SJCRH30 (cell line): ENCODE results near the gene EGFR. TPM values are rescaled to one million over a fixed set of nuclear protein-coding genes. Genes with fewer than 3 reads are reported as not detected.

Experiments
- DNase-seq, 2 experiments: peaks; one replicate each; pipeline ENCODE4 v3.0.0-alpha.2; 2015 to 2020
- H3K27ac ChIP-seq: fragments of 250-450 bp; sonication (Bioruptor Pico); 2 replicates; pipeline ENCODE4 v1.5.1; 2020; ENCODE audit warnings: mild to moderate bottlenecking, moderate library complexity
- H3K27me3 ChIP-seq: fragments of 250-450 bp; sonication (Bioruptor Pico); 2 replicates; pipeline ENCODE4 v1.5.1; 2020; ENCODE audit warnings: mild to moderate bottlenecking, moderate library complexity
- H3K36me3 ChIP-seq: fragments of 250-450 bp; sonication (Bioruptor Pico); 2 replicates; pipeline ENCODE4 v1.5.1; 2020; ENCODE audit warnings: mild to moderate bottlenecking, moderate library complexity
- H3K4me1 ChIP-seq: fragments of 250-450 bp; sonication (Bioruptor Pico); 2 replicates; pipeline ENCODE4 v1.5.1; 2020; ENCODE audit warnings: mild to moderate bottlenecking, moderate library complexity
- H3K4me3 ChIP-seq: fragments of 250-450 bp; sonication (Bioruptor Pico); 2 replicates; pipeline ENCODE4 v1.5.1; 2020; ENCODE audit warnings: mild to moderate bottlenecking, moderate library complexity
- H3K9me3 ChIP-seq: fragments of 250-450 bp; sonication (Bioruptor Pico); replicated peaks from 2 replicates; pipeline ENCODE4 v1.5.1; 2020; ENCODE audit warnings: mild to moderate bottlenecking, moderate library complexity
- total RNA-seq: library from RNA; depleted of rRNA; stranded (reverse); fragments of >200 nt; shearing (Covaris generic); gene quantifications from 2 replicates; pipeline ENCODE4 v1.2.3, GENCODE V29; 2014

EGFR gene
- total RNA-seq, 1 experiment from 2014 or later, result 8.3 TPM

- Histone ChIP-seq H3K4me1 (peaks cover 21% of the 10 kb centered on the region), H3K27me3 (no peaks in the 10 kb centered on the region), H3K4me3 (no peak overlapping the region), H3K27ac (no peak overlapping the region), H3K36me3 (no peaks in the 10 kb centered on the region), H3K9me3 (no peaks in the 10 kb centered on the region)
- DNase-seq, result no peak
Measured at GRCh38 chr7:55083206-55083605, 64.4 kb downstream of the EGFR start.

GRCh38 chr7:55084307-55084706, 65.5 kb downstream of the EGFR start:
- Histone ChIP-seq H3K4me3 (no peak overlapping the region), H3K36me3 (no peaks in the 10 kb centered on the region), H3K9me3 (no peaks in the 10 kb centered on the region), H3K4me1 (peaks cover 21% of the 10 kb centered on the region), H3K27me3 (no peaks in the 10 kb centered on the region), H3K27ac (no peak overlapping the region)
- DNase-seq, result no peak

GRCh38 chr7:55085511-55086412, 66.9 kb downstream of the EGFR start:
- Histone ChIP-seq H3K27me3 (no peaks in the 10 kb centered on the region), H3K9me3 (no peaks in the 10 kb centered on the region), H3K27ac (peak overlapping the region; percentile 69), H3K4me3 (peak overlapping the region; percentile 42; the same call in 1 of the 2 replicates), H3K36me3 (no peaks in the 10 kb centered on the region), H3K4me1 (peaks cover 21% of the 10 kb centered on the region)
- no peak for DNase-seq

- Histone ChIP-seq H3K27ac (peak overlapping the region; percentile 69), H3K9me3 (no peaks in the 10 kb centered on the region), H3K36me3 (no peaks in the 10 kb centered on the region), H3K4me1 (peaks cover 21% of the 10 kb centered on the region), H3K27me3 (no peaks in the 10 kb centered on the region), H3K4me3 (peak overlapping the region; percentile 42)
- DNase-seq, result peak; percentile 79 to 84
Measured at GRCh38 chr7:55086413-55087201, 67.8 kb downstream of the EGFR start.

- H3K27ac ChIP-seq, result peak overlapping the region; percentile 69; the same call in 1 of the 2 replicates
- H3K4me1 ChIP-seq, result peaks cover 21% of the 10 kb centered on the region
- no peak overlapping the region for H3K4me3 ChIP-seq
- no peaks in the 10 kb centered on the region for H3K36me3 ChIP-seq
- no peak for DNase-seq
- H3K27me3 ChIP-seq, result no peaks in the 10 kb centered on the region
- no peaks in the 10 kb centered on the region for H3K9me3 ChIP-seq
Measured at GRCh38 chr7:55087521-55087961, 68.7 kb downstream of the EGFR start.

- no peaks in the 10 kb centered on the region for H3K36me3 ChIP-seq
- H3K27ac ChIP-seq, result no peak overlapping the region
- DNase-seq, result no peak
- H3K9me3 ChIP-seq, result no peaks in the 10 kb centered on the region
- H3K27me3 ChIP-seq, result no peaks in the 10 kb centered on the region
- no peak overlapping the region for H3K4me3 ChIP-seq
- H3K4me1 ChIP-seq, result peaks cover 21% of the 10 kb centered on the region
Measured at GRCh38 chr7:55088107-55088506, 69.3 kb downstream of the EGFR start.

- H3K4me3 ChIP-seq, result no peak overlapping the region
- H3K36me3 ChIP-seq, result no peaks in the 10 kb centered on the region
- H3K9me3 ChIP-seq, result no peaks in the 10 kb centered on the region
- no peak overlapping the region for H3K27ac ChIP-seq
- no peaks in the 10 kb centered on the region for H3K27me3 ChIP-seq
- peaks cover 23% of the 10 kb centered on the region for H3K4me1 ChIP-seq
- DNase-seq, result no peak
Measured at GRCh38 chr7:55088620-55089019, 69.8 kb downstream of the EGFR start.

GRCh38 chr7:55092186-55092974, 73.6 kb downstream of the EGFR start:
- H3K4me1 ChIP-seq, result peaks cover 11% of the 10 kb centered on the region
- no peaks in the 10 kb centered on the region for H3K36me3 ChIP-seq
- no peaks in the 10 kb centered on the region for H3K9me3 ChIP-seq
- H3K27me3 ChIP-seq, result no peaks in the 10 kb centered on the region
- no peak overlapping the region for H3K27ac ChIP-seq
- DNase-seq, result no peak
- no peak overlapping the region for H3K4me3 ChIP-seq

GRCh38 chr7:55092975-55093373, 74.2 kb downstream of the EGFR start:
- no peaks in the 10 kb centered on the region for H3K9me3 ChIP-seq
- no peak overlapping the region for H3K27ac ChIP-seq
- H3K27me3 ChIP-seq, result no peaks in the 10 kb centered on the region
- DNase-seq, result no peak
- no peak overlapping the region for H3K4me3 ChIP-seq
- peaks cover 5% of the 10 kb centered on the region for H3K4me1 ChIP-seq
- H3K36me3 ChIP-seq, result no peaks in the 10 kb centered on the region

GRCh38 chr7:55093674-55094073, 74.9 kb downstream of the EGFR start:
- Histone ChIP-seq H3K9me3 (no peaks in the 10 kb centered on the region), H3K27me3 (no peaks in the 10 kb centered on the region), H3K36me3 (no peaks in the 10 kb centered on the region), H3K27ac (no peak overlapping the region), H3K4me1 (peaks cover 4% of the 10 kb centered on the region; the same call in 1 of the 2 replicates), H3K4me3 (no peak overlapping the region)
- no peak for DNase-seq

GRCh38 chr7:55094092-55094690, 75.4 kb downstream of the EGFR start:
- Histone ChIP-seq H3K9me3 (no peaks in the 10 kb centered on the region), H3K4me1 (peaks cover 8% of the 10 kb centered on the region), H3K36me3 (no peaks in the 10 kb centered on the region), H3K27ac (no peak overlapping the region), H3K4me3 (no peak overlapping the region), H3K27me3 (no peaks in the 10 kb centered on the region)
- DNase-seq, result no peak

GRCh38 chr7:55095672-55096071, 76.9 kb downstream of the EGFR start:
- H3K9me3 ChIP-seq, result no peaks in the 10 kb centered on the region
- DNase-seq, result no peak
- no peaks in the 10 kb centered on the region for H3K27me3 ChIP-seq

GRCh38 chr7:55096323-55096722, 77.5 kb downstream of the EGFR start:
- no peaks in the 10 kb centered on the region for H3K9me3 ChIP-seq
- H3K27ac ChIP-seq, result no peak overlapping the region
- no peaks in the 10 kb centered on the region for H3K36me3 ChIP-seq
- H3K4me3 ChIP-seq, result no peak overlapping the region
- DNase-seq, result no peak
- peaks cover 25% of the 10 kb centered on the region for H3K4me1 ChIP-seq
- no peaks in the 10 kb centered on the region for H3K27me3 ChIP-seq

More at GRCh38 chr7:55095672-55096071, 76.9 kb downstream of the EGFR start:
- H3K27ac ChIP-seq, result no peak overlapping the region
- no peak overlapping the region for H3K4me3 ChIP-seq
- H3K4me1 ChIP-seq, result peaks cover 20% of the 10 kb centered on the region
- H3K36me3 ChIP-seq, result no peaks in the 10 kb centered on the region

GRCh38 chr7:55097100-55097499, 78.3 kb downstream of the EGFR start:
- Histone ChIP-seq H3K4me1 (peaks cover 25% of the 10 kb centered on the region), H3K9me3 (no peaks in the 10 kb centered on the region), H3K27me3 (no peaks in the 10 kb centered on the region), H3K27ac (no peak overlapping the region), H3K36me3 (no peaks in the 10 kb centered on the region), H3K4me3 (no peak overlapping the region)
- DNase-seq, result no peak
